HG03520 (cell line): Measurements from ENCODE around the gene ATF3.

Experiments
- ATAC-seq: cut with Tn5 transposase; IDR thresholded peaks from one replicate; pipeline ENCODE4 v1.9.1; 2021; ENCODE audit warnings: mild to moderate bottlenecking, moderate library complexity; ENCODE audit not compliant: unreplicated experiment

ATF3 gene

GRCh38 chr1:212608392-212608958 lies at the start of gene ATF3:
ATF3 (plus strand) TSS chr1:212608761; CDS start chr1:212615022, 6,261 bp downstream.
- ATAC-seq = peak; percentile 63

GRCh38 chr1:212559929-212560328 lies 48.6 kb upstream of the ATF3 start:
- ATAC-seq = no peak

GRCh38 chr1:212560933-212561460 lies 47.6 kb upstream of the ATF3 start:
- ATAC-seq = no peak

- ATAC-seq = no peak
Observed at GRCh38 chr1:212561501-212561931, 47.0 kb upstream of the ATF3 start.

- ATAC-seq = no peak
Observed at GRCh38 chr1:212562771-212563170, 45.8 kb upstream of the ATF3 start.

GRCh38 chr1:212565079-212565478 lies 43.5 kb upstream of the ATF3 start:
- no peak for ATAC-seq

- ATAC-seq = no peak
Observed at GRCh38 chr1:212565571-212566305, 42.8 kb upstream of the ATF3 start.

- peak; percentile 99 for ATAC-seq
Observed at GRCh38 chr1:212566522-212567479, 41.8 kb upstream of the ATF3 start.

GRCh38 chr1:212567638-212568037 lies 40.9 kb upstream of the ATF3 start:
- ATAC-seq = no peak

GRCh38 chr1:212568978-212569537 lies 39.5 kb upstream of the ATF3 start:
- no peak for ATAC-seq

- ATAC-seq = no peak
Observed at GRCh38 chr1:212574732-212575131, 33.8 kb upstream of the ATF3 start.

- ATAC-seq = no peak
Observed at GRCh38 chr1:212575333-212575732, 33.2 kb upstream of the ATF3 start.

GRCh38 chr1:212578041-212578440 lies 30.5 kb upstream of the ATF3 start:
- no peak for ATAC-seq

- ATAC-seq = no peak
Observed at GRCh38 chr1:212581034-212581433, 27.5 kb upstream of the ATF3 start.

- no peak for ATAC-seq
Observed at GRCh38 chr1:212582291-212582690, 26.3 kb upstream of the ATF3 start.

GRCh38 chr1:212582808-212583615 lies 25.5 kb upstream of the ATF3 start:
- ATAC-seq = no peak

- no peak for ATAC-seq
Observed at GRCh38 chr1:212583643-212584042, 24.9 kb upstream of the ATF3 start.

- ATAC-seq = no peak
Observed at GRCh38 chr1:212584092-212584886, 24.3 kb upstream of the ATF3 start.

GRCh38 chr1:212585210-212585609 lies 23.4 kb upstream of the ATF3 start:
- no peak for ATAC-seq
